Activated naive CD8-positive, alpha-beta T cell treated with anti-CD3 and anti-CD28 coated beads, Interleukin-2, amount 10 ng/mL, durations not matched to agents 7 days and 5 days (primary cell): ENCODE measurements around the gene NTSR1. TPM values are rescaled to one million over a fixed set of nuclear protein-coding genes. Genes with fewer than 3 reads are reported as not detected.

ENCODE experiments used
- ATAC-seq: fragments of 150-1000 bp; cut with Tn5 transposase; one replicate; pipeline ENCODE4 v1.10.0; 2021; ENCODE audit warnings: low read depth, moderate library complexity
- POLR2A ChIA-PET: fragments of 350-600 bp; sonication (Branson Sonifier 250); formaldehyde crosslinking; loops from one replicate; lab custom pipeline; 2021; ENCODE audit warnings: antibody characterized with exemption; lab: Charles Lee
- DNase-seq: peaks from one replicate; pipeline ENCODE4 v3.0.0; 2021
- H3K27ac Mint-ChIP-seq: one replicate; pipeline ENCODE4 v1.8.0; 2022; ENCODE audit warnings: mild to moderate bottlenecking, mixed read lengths
- H3K27me3 Mint-ChIP-seq: one replicate; pipeline ENCODE4 v1.8.0; 2022; ENCODE audit warnings: mild to moderate bottlenecking, moderate library complexity, mixed read lengths
- H3K36me3 Mint-ChIP-seq: one replicate; pipeline ENCODE4 v1.8.0; 2021; ENCODE audit warnings: mild to moderate bottlenecking, mixed read lengths
- H3K4me1 Mint-ChIP-seq: one replicate; pipeline ENCODE4 v1.8.0; 2021; ENCODE audit warnings: mixed read lengths
- H3K4me3 Mint-ChIP-seq: one replicate; pipeline ENCODE4 v1.8.0; 2022; ENCODE audit warnings: mild to moderate bottlenecking, moderate library complexity, mixed read lengths
- H3K9me3 Mint-ChIP-seq: one replicate; pipeline ENCODE4 v1.8.0; 2021; ENCODE audit warnings: mixed read lengths
- total RNA-seq, 2 experiments: library from RNA; stranded (reverse); gene quantifications; one replicate each; pipeline ENCODE4 v1.2.3, GENCODE V29; 2021

Gene NTSR1
- total RNA-seq, 2 experiments from 2014 or later: 0.33 to 0.37 TPM

GRCh38 chr20:62790075-62790474, 81.4 kb downstream of the NTSR1 start:
- no peak overlapping the region for H3K27ac Mint-ChIP-seq
- POLR2A ChIA-PET: interaction anchor here (1.3 to 1.9 kb wide), 2 partner anchors 50 to 148 kb away, joined by 3 to 6 read pairs; partner anchors contain the start of gene SLCO4A1

GRCh38 chr20:62791301-62792181, 82.9 kb downstream of the NTSR1 start:
- H3K4me1 Mint-ChIP-seq: peaks cover 18% of the 10 kb centered on the region
- peaks cover 3% of the 10 kb centered on the region for H3K27me3 Mint-ChIP-seq
- no peaks in the 10 kb centered on the region for H3K9me3 Mint-ChIP-seq
- H3K36me3 Mint-ChIP-seq: no peaks in the 10 kb centered on the region
- no peak overlapping the region for H3K4me3 Mint-ChIP-seq
- DNase-seq (peak; percentile 76), ATAC-seq (peak; percentile 27)
- peak overlapping the region; percentile 75 for H3K27ac Mint-ChIP-seq
- POLR2A ChIA-PET: interaction anchor here (1.1 to 1.2 kb wide), 2 partner anchors 149 to 292 kb away, joined by 4 read pairs; partner anchors contain the start of gene SLCO4A1

More at GRCh38 chr20:62790075-62790474, 81.4 kb downstream of the NTSR1 start:
- H3K4me1 Mint-ChIP-seq: peaks cover 17% of the 10 kb centered on the region
- H3K36me3 Mint-ChIP-seq: no peaks in the 10 kb centered on the region
- no peaks in the 10 kb centered on the region for H3K9me3 Mint-ChIP-seq
- H3K27me3 Mint-ChIP-seq: peaks cover 3% of the 10 kb centered on the region
- no peak for DNase-seq
- H3K4me3 Mint-ChIP-seq: no peak overlapping the region
- no peak for ATAC-seq

GRCh38 chr20:62792182-62792939, 83.7 kb downstream of the NTSR1 start:
- no peak for ATAC-seq
- POLR2A ChIA-PET: interaction anchor here (1.1 to 1.2 kb wide), 2 partner anchors 150 to 292 kb away, joined by 4 read pairs; partner anchors contain the start of gene SLCO4A1
- Mint-ChIP-seq H3K4me3 (no peak overlapping the region), H3K36me3 (no peaks in the 10 kb centered on the region), H3K9me3 (no peaks in the 10 kb centered on the region), H3K27me3 (peaks cover 2% of the 10 kb centered on the region), H3K4me1 (peaks cover 16% of the 10 kb centered on the region), H3K27ac (peak overlapping the region; percentile 42)
- no peak for DNase-seq

DNA sequence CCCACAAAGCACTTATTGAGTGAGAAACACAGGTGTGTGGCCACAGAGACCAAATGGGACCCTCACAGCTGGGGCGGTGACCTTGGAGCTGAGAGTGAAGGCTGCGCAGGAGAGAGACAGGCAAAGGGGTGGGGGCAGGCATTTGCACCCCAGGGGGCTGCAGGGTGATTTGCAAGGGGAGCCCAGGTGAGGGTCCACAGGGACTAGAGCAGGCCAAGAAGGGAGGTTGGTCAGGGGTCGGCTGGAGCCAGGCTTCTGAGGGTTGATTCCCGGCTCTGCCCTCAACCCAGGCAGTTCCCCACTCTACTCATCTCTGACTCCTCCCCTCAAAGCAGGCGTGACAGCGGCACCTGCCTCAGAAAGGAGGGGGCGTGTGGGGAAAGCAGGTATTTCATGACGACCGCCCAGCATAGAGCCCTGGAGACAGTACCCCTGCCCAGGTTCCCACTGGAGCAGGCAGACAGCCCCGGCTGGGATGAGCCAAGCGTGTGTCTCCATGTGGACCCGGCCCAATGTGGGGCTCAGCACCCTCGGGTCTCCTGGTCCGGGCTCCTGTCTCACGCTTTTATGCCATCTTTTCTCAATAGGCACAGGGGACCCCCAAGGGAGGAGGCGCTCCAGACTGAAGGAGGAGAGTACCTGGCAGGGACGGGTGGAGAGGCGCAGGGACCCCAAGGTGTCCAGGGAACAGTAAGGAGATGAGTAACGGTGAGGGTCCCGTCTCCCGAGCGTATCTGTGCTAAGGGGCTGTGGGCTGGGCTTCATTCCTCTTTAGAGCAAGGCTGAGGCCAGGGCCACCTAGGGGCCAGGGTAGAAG, 84.5 kb downstream of the NTSR1 start:
- Mint-ChIP-seq H3K4me3 (peak overlapping the region; percentile 73), H3K4me1 (peaks cover 15% of the 10 kb centered on the region), H3K36me3 (peaks cover 2% of the 10 kb centered on the region), H3K9me3 (no peaks in the 10 kb centered on the region), H3K27me3 (no peaks in the 10 kb centered on the region), H3K27ac (peak overlapping the region; percentile 91)
- POLR2A ChIA-PET: interaction anchor here (1.1 to 3.6 kb wide), 12 partner anchors 11 to 406 kb away, joined by 3 to 59 read pairs (median 10); partner anchors contain the start of genes OGFR, RPS21 and SLCO4A1
- no peak for ATAC-seq
- DNase-seq: no peak

- Mint-ChIP-seq H3K27me3 (no peaks in the 10 kb centered on the region), H3K9me3 (no peaks in the 10 kb centered on the region), H3K27ac (peak overlapping the region; percentile 91), H3K4me3 (peak overlapping the region; percentile 73), H3K4me1 (peaks cover 15% of the 10 kb centered on the region), H3K36me3 (peaks cover 5% of the 10 kb centered on the region)
- DNase-seq (no peak), ATAC-seq (no peak)
- POLR2A ChIA-PET: interaction anchor here (1.0 to 5.0 kb wide), 17 partner anchors 11 to 672 kb away, joined by 3 to 59 read pairs (median 7); partner anchors contain the start of genes LSM14B, OGFR, RPS21 and SLCO4A1
Observed at GRCh38 chr20:62793757-62794006, 85.0 kb downstream of the NTSR1 start.

DNA sequence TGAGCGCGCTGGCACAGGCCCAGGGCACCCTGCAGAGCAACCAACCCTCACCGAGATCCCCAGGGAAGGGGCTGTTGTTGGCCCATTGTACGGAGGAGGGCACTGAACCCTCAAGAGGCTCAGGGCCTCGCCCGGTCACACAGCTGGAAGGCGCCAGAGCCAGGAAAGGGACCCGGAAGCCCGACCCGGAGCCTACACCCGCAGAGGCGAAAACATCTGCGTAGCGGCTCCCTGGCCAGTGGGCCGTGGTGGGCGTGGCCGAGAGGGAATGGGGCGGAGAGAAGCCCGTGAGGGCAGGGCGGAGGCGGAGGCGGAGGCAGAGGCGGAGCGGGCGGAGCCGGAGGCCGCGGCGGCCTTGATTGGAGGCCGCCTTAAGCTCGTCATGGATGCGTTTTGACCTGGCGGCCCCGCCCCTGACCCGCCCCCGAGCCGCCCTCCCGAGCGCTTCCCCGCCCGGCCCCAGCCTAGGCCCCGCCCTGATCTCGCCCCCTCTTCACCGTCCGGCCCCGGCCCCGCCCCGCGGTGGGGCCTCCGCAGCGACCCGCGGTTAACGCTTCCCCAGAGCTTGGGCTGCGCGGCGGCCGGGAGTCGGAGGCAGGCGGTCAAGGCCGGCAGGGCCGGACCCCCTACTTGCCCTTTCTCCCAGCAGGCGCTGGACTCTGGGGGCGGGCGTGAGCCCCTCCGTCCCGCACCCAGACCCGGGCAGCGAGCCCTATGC, 85.5 kb downstream of the NTSR1 start:
- ATAC-seq: peak; percentile 68
- Mint-ChIP-seq H3K4me1 (peaks cover 15% of the 10 kb centered on the region), H3K4me3 (peak overlapping the region; percentile 88), H3K27me3 (no peaks in the 10 kb centered on the region), H3K9me3 (no peaks in the 10 kb centered on the region), H3K36me3 (peaks cover 5% of the 10 kb centered on the region), H3K27ac (peak overlapping the region; percentile 97)
- POLR2A ChIA-PET: interaction anchor here (0.7 to 5.0 kb wide), 28 partner anchors 8 to 672 kb away, joined by 3 to 59 read pairs (median 5); partner anchors contain the start of genes ARFGAP1, CABLES2, LSM14B and OGFR
- peak; percentile 99 for DNase-seq

GRCh38 chr20:62795023-62795761, 86.6 kb downstream of the NTSR1 start:
- peak overlapping the region; percentile 97 for H3K27ac Mint-ChIP-seq
- H3K27me3 Mint-ChIP-seq: no peaks in the 10 kb centered on the region
- H3K4me3 Mint-ChIP-seq: peak overlapping the region; percentile 88
- POLR2A ChIA-PET: interaction anchor here (0.6 to 5.0 kb wide), 23 partner anchors 9 to 388 kb away, joined by 3 to 59 read pairs (median 5); partner anchors contain the start of genes CABLES2, OGFR and SLCO4A1
- DNase-seq (peak; percentile 83), ATAC-seq (peak; percentile 20)
- peaks cover 15% of the 10 kb centered on the region for H3K4me1 Mint-ChIP-seq
- H3K9me3 Mint-ChIP-seq: no peaks in the 10 kb centered on the region
- peaks cover 10% of the 10 kb centered on the region for H3K36me3 Mint-ChIP-seq

DNA sequence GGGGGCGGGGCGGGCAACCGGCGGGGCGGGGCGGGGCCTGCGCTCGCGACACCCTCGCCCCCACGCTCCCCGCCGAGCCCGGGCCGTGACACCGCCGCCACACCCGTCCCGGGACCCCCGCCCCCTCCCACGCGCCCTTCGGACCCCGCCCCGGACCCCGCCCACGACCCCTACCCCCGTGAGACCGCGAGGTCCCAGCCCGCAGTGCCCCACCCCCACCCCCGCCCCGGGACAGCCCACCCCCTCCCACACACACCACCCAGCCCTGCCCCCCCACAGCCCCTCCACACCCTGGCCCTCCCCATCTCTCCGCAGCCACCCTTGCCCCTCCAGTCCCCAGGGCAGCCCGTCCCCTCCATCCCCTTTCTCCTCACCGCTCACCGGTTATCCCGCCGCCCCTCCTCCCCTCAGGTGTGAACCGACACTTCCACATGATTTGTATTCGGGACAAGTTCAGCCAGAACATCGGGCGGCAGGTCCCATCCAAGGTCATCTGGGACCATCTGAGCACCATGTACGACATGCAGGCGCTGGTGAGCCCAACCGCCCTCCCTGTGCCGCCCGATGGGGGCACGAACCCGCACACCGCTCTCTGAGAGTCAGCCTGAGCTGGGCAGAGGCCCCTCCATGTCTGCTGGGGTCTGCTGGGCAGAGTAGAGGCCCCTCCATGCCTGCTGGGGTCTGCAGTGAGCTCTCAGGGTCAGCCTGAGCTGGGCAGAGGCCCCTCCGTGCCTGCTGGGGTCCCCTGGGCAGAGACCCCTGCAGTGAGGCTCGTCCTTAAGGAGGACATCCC, 88.3 kb downstream of the NTSR1 start:
- H3K27me3 Mint-ChIP-seq: no peaks in the 10 kb centered on the region
- H3K4me3 Mint-ChIP-seq: peak overlapping the region; percentile 87
- peaks cover 7% of the 10 kb centered on the region for H3K4me1 Mint-ChIP-seq
- POLR2A ChIA-PET: interaction anchor here (0.6 to 5.0 kb wide), 10 partner anchors 8 to 387 kb away, joined by 3 to 59 read pairs (median 4); partner anchors contain the start of genes OGFR and SLCO4A1
- H3K36me3 Mint-ChIP-seq: peaks cover 11% of the 10 kb centered on the region
- DNase-seq (no peak), ATAC-seq (no peak)
- peak overlapping the region; percentile 85 for H3K27ac Mint-ChIP-seq
- H3K9me3 Mint-ChIP-seq: no peaks in the 10 kb centered on the region

DNA sequence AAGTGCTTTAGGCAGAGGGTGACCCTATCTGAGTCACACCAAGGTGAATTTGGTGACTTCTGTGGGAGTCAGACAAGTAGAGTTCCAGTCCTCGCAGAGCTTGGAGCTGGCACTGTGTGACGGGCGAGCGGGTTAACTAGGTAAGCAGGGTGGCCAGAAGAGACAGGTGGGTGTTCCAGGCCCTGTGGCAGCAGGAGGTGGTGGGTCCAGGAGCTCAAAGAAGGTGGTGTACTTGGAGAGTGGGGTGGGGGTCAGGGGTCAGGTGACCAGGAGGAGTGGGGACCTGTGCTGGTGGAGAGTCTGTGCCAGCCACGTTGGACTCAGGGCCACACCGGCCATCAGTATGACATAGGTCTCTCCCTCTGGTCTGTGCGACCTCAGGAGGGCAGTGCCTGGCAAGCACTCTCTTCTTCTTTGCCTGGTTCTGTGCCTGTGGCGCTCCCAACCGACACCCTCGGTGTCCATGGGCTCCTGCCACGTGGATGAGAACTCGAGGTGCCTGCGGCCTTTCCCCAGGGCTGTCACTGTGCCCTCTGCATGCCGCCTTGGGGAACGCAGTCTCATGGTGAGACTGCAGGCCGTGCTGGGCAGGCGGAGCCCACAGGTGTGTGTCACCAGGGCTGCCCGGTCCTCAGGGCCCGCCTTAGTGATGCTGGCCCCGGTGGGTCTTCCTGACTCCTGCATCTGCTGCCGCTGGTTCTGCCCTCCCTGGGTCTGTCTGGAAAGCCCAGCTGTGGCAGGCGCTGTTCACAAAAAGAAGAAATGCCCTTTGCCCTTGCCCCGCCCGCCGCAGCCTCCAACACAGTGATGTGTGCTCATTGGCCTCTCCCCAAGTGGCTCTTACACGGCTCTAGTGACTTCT, 89.3 kb downstream of the NTSR1 start:
- no peak for ATAC-seq
- POLR2A ChIA-PET: interaction anchor here (5.0 kb wide), 1 partner anchor 11 kb away, joined by 30 read pairs; no protein-coding TSS in a partner anchor
- Mint-ChIP-seq H3K27me3 (no peaks in the 10 kb centered on the region), H3K4me3 (peak overlapping the region; percentile 87), H3K36me3 (peaks cover 11% of the 10 kb centered on the region), H3K4me1 (peaks cover 7% of the 10 kb centered on the region), H3K9me3 (no peaks in the 10 kb centered on the region), H3K27ac (peak overlapping the region; percentile 85)
- no peak for DNase-seq

DNA sequence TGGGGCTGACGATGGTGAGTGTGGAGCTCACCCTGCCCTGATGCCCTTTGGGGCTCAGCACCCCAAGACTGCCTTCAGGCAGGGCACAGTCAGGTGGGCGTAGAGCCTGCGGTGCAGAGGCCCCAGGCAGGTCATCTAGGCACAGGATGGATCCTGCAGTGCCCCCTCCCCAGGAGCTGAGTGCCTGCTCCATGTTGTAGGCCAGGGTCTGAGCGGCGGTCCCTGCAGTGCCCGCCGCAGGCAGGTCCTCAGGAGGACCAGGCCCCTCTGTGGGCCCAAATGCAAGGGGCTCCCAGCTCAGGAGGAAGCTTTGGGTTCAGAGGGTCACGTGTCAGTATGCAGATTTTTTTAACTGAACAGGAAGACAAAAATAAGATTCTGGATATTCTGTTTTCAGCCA, 90.4 kb downstream of the NTSR1 start:
- Mint-ChIP-seq H3K36me3 (peaks cover 11% of the 10 kb centered on the region), H3K27ac (no peak overlapping the region), H3K27me3 (no peaks in the 10 kb centered on the region), H3K9me3 (no peaks in the 10 kb centered on the region), H3K4me1 (peaks cover 8% of the 10 kb centered on the region), H3K4me3 (no peak overlapping the region)
- DNase-seq (no peak), ATAC-seq (no peak)
- POLR2A ChIA-PET: no interaction called here
